Measurements from ENCODE around the gene SNRNP200. TPM values are rescaled to one million over a fixed set of nuclear protein-coding genes. Genes with fewer than 3 reads are reported as not detected.

The SNRNP200 gene
- 100 to 1,000 TPM; 190 to 211 TPM for total RNA-seq
- 171 TPM for polyA plus RNA-seq (2013, experiment 1 of 2)
- polyA plus RNA-seq (2013, experiment 2 of 2), result 169 TPM
- long read RNA-seq, experiment 1, partial matches to known transcripts, result 57 of 75 reads
- long read RNA-seq, experiment 1, other reads (novel, unspliced or antisense), result 16 of 75 reads
- long read RNA-seq, experiment 2, full-length matches to known transcripts, result 128 of 265 reads
- long read RNA-seq, experiment 2, partial matches to known transcripts, result 118 of 265 reads
- long read RNA-seq, experiment 2, other reads (novel, unspliced or antisense), result 19 of 265 reads
- long read RNA-seq, experiment 3, full-length matches to known transcripts, result 183 of 412 reads
- long read RNA-seq, experiment 3, partial matches to known transcripts, result 186 of 412 reads
- long read RNA-seq, experiment 3, other reads (novel, unspliced or antisense), result 43 of 412 reads
- long read RNA-seq, experiment 4, partial matches to known transcripts, result 4 of 4 reads
- long read RNA-seq, experiment 4, other reads (novel, unspliced or antisense), result 0 of 4 reads

- 0 to 1% methylated on average over 17 to 60 of the region's 61 CpGs for WGBS, 2 experiments (ENCODE audit: insufficient coverage in 1 of 2, insufficient read length in 1 of 2)
- peaks cover 40% of the 10 kb centered on the region for H3K36me3 ChIP-seq (ENCODE audit: control insufficient read depth, insufficient read depth, low read length)
Observed at GRCh38 chr2:96305091-96305978, at the start of gene SNRNP200. Gene SNRNP200, minus strand, starts transcription at chr2:96305546. Its CDS starts 109 bp downstream, at chr2:96305437.

GRCh38 chr2:96354492-96354891 is 49.1 kb upstream of the SNRNP200 start:
- Mint-ChIP-seq H3K9me3 (no peaks in the 10 kb centered on the region), H3K27ac (no peak overlapping the region), H3K4me1 (no peaks in the 10 kb centered on the region), H3K4me3 (no peak overlapping the region), H3K27me3 (ENCODE audit: insufficient read depth) (no peaks in the 10 kb centered on the region), H3K36me3 (ENCODE audit: low read depth) (peaks cover 66% of the 10 kb centered on the region)
- no peaks in the 10 kb centered on the region for H3K4me1 ChIP-seq (ENCODE audit: control insufficient read depth, insufficient read depth, low read length)
- no peak overlapping the region for H3K4me3 ChIP-seq (ENCODE audit: low read length)
- no peak overlapping the region for H3K27ac ChIP-seq (ENCODE audit: low read depth, low read length)
- H3K9ac ChIP-seq (ENCODE audit: extremely low read depth, low read length, poor library complexity, severe bottlenecking), result no peak overlapping the region
- DNase-seq, result peak; percentile 50
- no peak for TF ChIP-seq CTCF (conservative IDR thresholded peaks at IDR 0.05)
- H3K36me3 ChIP-seq (ENCODE audit: control insufficient read depth, insufficient read depth, low read length), result peaks cover 79% of the 10 kb centered on the region
- no peaks in the 10 kb centered on the region for H3K9me3 ChIP-seq (ENCODE audit: control insufficient read depth, low read length)
- WGBS, 2 experiments (ENCODE audit: insufficient coverage in 1 of 2, insufficient read length in 1 of 2), result 93 to 95% methylated on average over 3 to 4 of the region's 4 CpGs
- H3K27me3 ChIP-seq (ENCODE audit: control insufficient read depth, insufficient read depth, low read length, poor library complexity, severe bottlenecking), result no peaks in the 10 kb centered on the region

More at GRCh38 chr2:96305091-96305978, at the start of gene SNRNP200:
- peak within 1 kb of the TSS; percentile 76 for H3K9ac ChIP-seq (ENCODE audit: extremely low read depth, low read length, poor library complexity, severe bottlenecking)
- H3K4me3 ChIP-seq (ENCODE audit: low read length), result peak within 1 kb of the TSS; percentile 93
- peak within 1 kb of the TSS; percentile 99 for H3K27ac Mint-ChIP-seq
- no peaks in the 10 kb centered on the region for H3K27me3 ChIP-seq (ENCODE audit: control insufficient read depth, insufficient read depth, low read length, poor library complexity, severe bottlenecking)
- DNase-seq, result peak; percentile 94
- H3K4me3 Mint-ChIP-seq, result peak within 1 kb of the TSS; percentile 99
- H3K9me3 ChIP-seq (ENCODE audit: control insufficient read depth, low read length), result no peaks in the 10 kb centered on the region
- H3K27me3 Mint-ChIP-seq (ENCODE audit: insufficient read depth), result peaks cover 11% of the 10 kb centered on the region
- H3K9me3 Mint-ChIP-seq, result no peaks in the 10 kb centered on the region
- peaks cover 41% of the 10 kb centered on the region for H3K36me3 Mint-ChIP-seq (ENCODE audit: low read depth)
- no peak within 1 kb of the TSS for H3K27ac ChIP-seq (ENCODE audit: low read depth, low read length)
- no peak for TF ChIP-seq CTCF (conservative IDR thresholded peaks at IDR 0.05)
- peaks cover 15% of the 10 kb centered on the region for H3K4me1 Mint-ChIP-seq
- peaks cover 6% of the 10 kb centered on the region for H3K4me1 ChIP-seq (ENCODE audit: control insufficient read depth, insufficient read depth, low read length)

- Histone ChIP-seq H3K4me3 (ENCODE audit: low read length) (no peak overlapping the region), H3K9me3 (ENCODE audit: control insufficient read depth, low read length) (no peaks in the 10 kb centered on the region), H3K27me3 (ENCODE audit: control insufficient read depth, insufficient read depth, low read length, poor library complexity, severe bottlenecking) (no peaks in the 10 kb centered on the region), H3K9ac (ENCODE audit: extremely low read depth, low read length, poor library complexity, severe bottlenecking) (no peak overlapping the region), H3K27ac (ENCODE audit: low read depth, low read length) (no peak overlapping the region), H3K4me1 (ENCODE audit: control insufficient read depth, insufficient read depth, low read length) (no peaks in the 10 kb centered on the region), H3K36me3 (ENCODE audit: control insufficient read depth, insufficient read depth, low read length) (peaks cover 73% of the 10 kb centered on the region)
- no peak for DNase-seq
- Mint-ChIP-seq H3K4me1 (no peaks in the 10 kb centered on the region), H3K27ac (no peak overlapping the region), H3K27me3 (ENCODE audit: insufficient read depth) (no peaks in the 10 kb centered on the region), H3K9me3 (no peaks in the 10 kb centered on the region), H3K36me3 (ENCODE audit: low read depth) (peaks cover 65% of the 10 kb centered on the region), H3K4me3 (no peak overlapping the region)
- 94 to 97% methylated on average over 3 to 4 of the region's 4 CpGs for WGBS, 2 experiments (ENCODE audit: insufficient coverage in 1 of 2, insufficient read length in 1 of 2)
- TF ChIP-seq CTCF (conservative IDR thresholded peaks at IDR 0.05), result no peak
Observed at GRCh38 chr2:96353606-96354101, 48.3 kb upstream of the SNRNP200 start.

Measured in endodermal cell (in vitro differentiated cells).